H1 (cell line): ENCODE measurements around the gene SPAG16.
"Not testable (repeated sequence)": the region's sequence is repeated elsewhere in the genome, so short reads cannot be mapped to it uniquely, and the experiment has no call there.

ENCODE experiments used
- EZH2 ChIP-seq: fragments of 200-600 bp; sonication (generic); IDR thresholded peaks from 2 replicates; pipeline ENCODE4 v1.7.1; 2012; ENCODE audit warnings: low read depth, mild to moderate bottlenecking, moderate library complexity, low read length, inconsistent platforms; ENCODE audit not compliant: severe bottlenecking
- POLR2A ChIP-seq, 2 experiments: IDR thresholded peaks; 1 replicate in 1 of 2; 2 replicates in 1 of 2; pipeline ENCODE4 v1.6.1; 2011; ENCODE audit warnings: low read depth in 2 of 2, low read length in 2 of 2, mild to moderate bottlenecking in 2 of 2; ENCODE audit errors: control extremely low read depth in 1 of 2
- TF ChIP-seq, protein P1 (sequence below), 3 experiments: IDR thresholded peaks; 1 replicate in 2 of 3; 2 replicates in 1 of 3; pipeline versions ENCODE4 v1.5.1 to v1.6.1; 2011; ENCODE audit warnings: low read length in 3 of 3, mild to moderate bottlenecking in 3 of 3, inconsistent platforms in 2 of 3, low read depth in 1 of 3, moderate library complexity in 1 of 3; ENCODE audit not compliant: insufficient read depth in 1 of 3; ENCODE audit errors: control extremely low read depth in 1 of 3

DNA sequence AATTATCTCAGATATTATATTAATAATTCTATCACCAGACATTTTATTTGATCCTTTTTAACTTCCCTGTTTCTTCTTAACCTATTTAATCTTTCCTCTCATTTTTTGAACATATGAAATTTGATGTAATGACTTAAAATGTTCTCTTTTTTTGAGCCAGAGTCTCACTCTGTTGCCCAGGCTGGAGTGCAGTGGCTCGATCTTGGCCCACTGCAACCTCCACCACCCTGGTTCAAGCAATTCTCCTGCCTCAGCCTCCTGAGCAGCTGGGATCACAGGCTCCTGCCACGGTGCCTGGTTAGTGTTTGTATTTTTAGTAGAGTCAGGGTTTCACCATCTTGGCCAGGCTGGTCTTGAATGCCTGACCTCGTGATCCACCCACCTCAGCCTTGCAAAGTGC is 404.6 kb downstream of the SPAG16 start:
- TF ChIP-seq, protein P1, sequence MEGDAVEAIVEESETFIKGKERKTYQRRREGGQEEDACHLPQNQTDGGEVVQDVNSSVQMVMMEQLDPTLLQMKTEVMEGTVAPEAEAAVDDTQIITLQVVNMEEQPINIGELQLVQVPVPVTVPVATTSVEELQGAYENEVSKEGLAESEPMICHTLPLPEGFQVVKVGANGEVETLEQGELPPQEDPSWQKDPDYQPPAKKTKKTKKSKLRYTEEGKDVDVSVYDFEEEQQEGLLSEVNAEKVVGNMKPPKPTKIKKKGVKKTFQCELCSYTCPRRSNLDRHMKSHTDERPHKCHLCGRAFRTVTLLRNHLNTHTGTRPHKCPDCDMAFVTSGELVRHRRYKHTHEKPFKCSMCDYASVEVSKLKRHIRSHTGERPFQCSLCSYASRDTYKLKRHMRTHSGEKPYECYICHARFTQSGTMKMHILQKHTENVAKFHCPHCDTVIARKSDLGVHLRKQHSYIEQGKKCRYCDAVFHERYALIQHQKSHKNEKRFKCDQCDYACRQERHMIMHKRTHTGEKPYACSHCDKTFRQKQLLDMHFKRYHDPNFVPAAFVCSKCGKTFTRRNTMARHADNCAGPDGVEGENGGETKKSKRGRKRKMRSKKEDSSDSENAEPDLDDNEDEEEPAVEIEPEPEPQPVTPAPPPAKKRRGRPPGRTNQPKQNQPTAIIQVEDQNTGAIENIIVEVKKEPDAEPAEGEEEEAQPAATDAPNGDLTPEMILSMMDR (IDR thresholded peaks at IDR 0.05; ENCODE audit: control extremely low read depth in 1 of 3, insufficient read depth in 1 of 3, low read depth in 1 of 3, low read length in 3 of 3): not testable (repeated sequence)
- not testable (repeated sequence) for TF ChIP-seq POLR2A (IDR thresholded peaks at IDR 0.05; ENCODE audit: control extremely low read depth in 1 of 2, low read depth in 2 of 2, low read length in 2 of 2); EZH2
